ENCODE data around the gene ENC1.

Gene ENC1

DNA sequence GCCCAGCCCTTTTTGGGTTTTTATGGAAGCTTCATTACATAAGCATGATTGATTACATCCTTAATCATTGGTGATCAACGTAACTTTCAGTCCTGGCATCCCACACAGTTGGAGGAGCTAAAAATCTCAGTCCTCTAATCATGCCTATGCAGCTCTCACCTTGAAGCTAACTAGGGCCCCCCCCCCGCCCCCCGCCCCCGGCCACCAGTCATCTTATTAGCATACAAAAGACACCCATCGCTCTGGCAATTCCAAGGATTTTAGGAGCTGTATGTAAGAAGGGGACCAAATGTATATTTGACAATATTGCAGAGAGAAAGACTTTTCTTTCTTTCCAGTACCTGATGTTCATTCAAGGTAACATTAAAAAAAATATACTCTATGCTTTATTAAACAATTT, 19.0 kb downstream of the ENC1 start:
- no peak for TF ChIP-seq CTCF (IDR thresholded peaks at IDR 0.05; ENCODE audit: low read depth, low read length, missing control alignments)
- H3K4me3 ChIP-seq (replicated peaks; ENCODE audit: low read depth, low read length): no peak overlapping the region
- DNase-seq (ENCODE audit: extremely low read depth, low read depth): no peak

DNA sequence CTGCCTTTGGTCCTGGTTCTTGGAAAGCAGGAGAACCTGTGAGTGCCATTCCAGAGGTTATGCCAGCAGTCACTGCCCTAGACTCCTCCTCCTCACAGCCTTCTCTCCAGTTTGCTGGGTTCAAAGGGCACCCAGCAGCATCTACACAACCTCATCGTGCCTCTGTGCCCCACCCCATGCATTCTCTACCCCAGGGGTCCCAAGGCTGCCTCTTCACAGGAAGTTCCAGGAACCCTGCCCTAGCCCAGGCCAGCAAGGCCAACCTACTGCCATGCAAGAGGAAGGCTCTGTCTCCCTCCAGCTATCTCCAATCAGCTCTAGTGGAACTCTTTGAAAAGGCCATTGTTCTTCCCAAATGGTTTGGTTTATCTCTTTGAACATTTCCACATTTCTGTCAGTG, 21.2 kb downstream of the ENC1 start:
- TF ChIP-seq CTCF (IDR thresholded peaks at IDR 0.05; ENCODE audit: low read depth, low read length, missing control alignments): no peak
- no peak for DNase-seq (ENCODE audit: extremely low read depth, low read depth)
- H3K4me3 ChIP-seq (replicated peaks; ENCODE audit: low read depth, low read length): no peak overlapping the region

GRCh38 chr5:74618106-74618505, 22.4 kb downstream of the ENC1 start:
- no peak overlapping the region for H3K4me3 ChIP-seq (replicated peaks; ENCODE audit: low read depth, low read length)
- no peak for DNase-seq (ENCODE audit: extremely low read depth, low read depth)
- no peak for TF ChIP-seq CTCF (IDR thresholded peaks at IDR 0.05; ENCODE audit: low read depth, low read length, missing control alignments)

GRCh38 chr5:74617202-74617601, 23.3 kb downstream of the ENC1 start:
- TF ChIP-seq CTCF (IDR thresholded peaks at IDR 0.05; ENCODE audit: low read depth, low read length, missing control alignments): no peak
- H3K4me3 ChIP-seq (replicated peaks; ENCODE audit: low read depth, low read length): no peak overlapping the region
- DNase-seq (ENCODE audit: extremely low read depth, low read depth): no peak

GRCh38 chr5:74616236-74617146, 24.0 kb downstream of the ENC1 start:
- no peak for TF ChIP-seq CTCF (IDR thresholded peaks at IDR 0.05; ENCODE audit: low read depth, low read length, missing control alignments)
- DNase-seq (ENCODE audit: extremely low read depth, low read depth): no peak
- H3K4me3 ChIP-seq (replicated peaks; ENCODE audit: low read depth, low read length): no peak overlapping the region

DNA sequence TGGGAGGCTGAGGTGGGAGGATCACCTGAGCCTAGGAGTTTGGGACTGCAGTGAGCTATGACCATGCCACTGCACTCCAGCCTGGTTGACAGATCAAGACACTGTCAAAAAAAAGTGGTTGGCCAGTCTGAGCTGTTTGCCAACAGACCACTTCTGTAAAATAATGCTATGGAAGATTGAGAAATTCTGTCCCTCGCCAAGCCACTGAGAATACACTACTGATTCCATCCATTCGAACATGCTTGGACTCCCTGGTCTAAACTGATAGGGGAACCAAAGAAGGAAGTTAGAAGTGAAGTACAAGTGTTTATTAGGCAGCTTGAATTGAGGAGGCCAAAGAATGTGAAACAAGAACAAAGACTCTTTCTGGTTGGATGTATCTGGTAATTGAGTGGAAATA, 27.2 kb downstream of the ENC1 start:
- no peak for TF ChIP-seq CTCF (IDR thresholded peaks at IDR 0.05; ENCODE audit: low read depth, low read length, missing control alignments)
- no peak overlapping the region for H3K4me3 ChIP-seq (replicated peaks; ENCODE audit: low read depth, low read length)
- DNase-seq (ENCODE audit: extremely low read depth, low read depth): no peak

Measured in HFF-Myc (cell line).